Measurements from ENCODE around the gene RAB31.

- no peak for TF ChIP-seq MYC (IDR thresholded peaks at IDR 0.05; ENCODE audit: borderline replicate concordance, low read length)
- TF ChIP-seq, protein P1, sequence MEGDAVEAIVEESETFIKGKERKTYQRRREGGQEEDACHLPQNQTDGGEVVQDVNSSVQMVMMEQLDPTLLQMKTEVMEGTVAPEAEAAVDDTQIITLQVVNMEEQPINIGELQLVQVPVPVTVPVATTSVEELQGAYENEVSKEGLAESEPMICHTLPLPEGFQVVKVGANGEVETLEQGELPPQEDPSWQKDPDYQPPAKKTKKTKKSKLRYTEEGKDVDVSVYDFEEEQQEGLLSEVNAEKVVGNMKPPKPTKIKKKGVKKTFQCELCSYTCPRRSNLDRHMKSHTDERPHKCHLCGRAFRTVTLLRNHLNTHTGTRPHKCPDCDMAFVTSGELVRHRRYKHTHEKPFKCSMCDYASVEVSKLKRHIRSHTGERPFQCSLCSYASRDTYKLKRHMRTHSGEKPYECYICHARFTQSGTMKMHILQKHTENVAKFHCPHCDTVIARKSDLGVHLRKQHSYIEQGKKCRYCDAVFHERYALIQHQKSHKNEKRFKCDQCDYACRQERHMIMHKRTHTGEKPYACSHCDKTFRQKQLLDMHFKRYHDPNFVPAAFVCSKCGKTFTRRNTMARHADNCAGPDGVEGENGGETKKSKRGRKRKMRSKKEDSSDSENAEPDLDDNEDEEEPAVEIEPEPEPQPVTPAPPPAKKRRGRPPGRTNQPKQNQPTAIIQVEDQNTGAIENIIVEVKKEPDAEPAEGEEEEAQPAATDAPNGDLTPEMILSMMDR (IDR thresholded peaks at IDR 0.05) = no peak
- TF ChIP-seq NPAS2 (CRISPR knock-in tag; IDR thresholded peaks at IDR 0.05; ENCODE audit: borderline replicate concordance) = no peak
Observed at GRCh38 chr18:9832871-9833270, 124.8 kb downstream of the RAB31 start.

Data from A549 (cell line).